ENCODE data around the gene HIPK2. TPM values are rescaled to one million over a fixed set of nuclear protein-coding genes. Genes with fewer than 3 reads are reported as not detected.

HIPK2 gene
- total and polyA plus RNA-seq, 5 donors from 2014 or later: 0.44 to 17.5 (median 0.78) TPM

DNA sequence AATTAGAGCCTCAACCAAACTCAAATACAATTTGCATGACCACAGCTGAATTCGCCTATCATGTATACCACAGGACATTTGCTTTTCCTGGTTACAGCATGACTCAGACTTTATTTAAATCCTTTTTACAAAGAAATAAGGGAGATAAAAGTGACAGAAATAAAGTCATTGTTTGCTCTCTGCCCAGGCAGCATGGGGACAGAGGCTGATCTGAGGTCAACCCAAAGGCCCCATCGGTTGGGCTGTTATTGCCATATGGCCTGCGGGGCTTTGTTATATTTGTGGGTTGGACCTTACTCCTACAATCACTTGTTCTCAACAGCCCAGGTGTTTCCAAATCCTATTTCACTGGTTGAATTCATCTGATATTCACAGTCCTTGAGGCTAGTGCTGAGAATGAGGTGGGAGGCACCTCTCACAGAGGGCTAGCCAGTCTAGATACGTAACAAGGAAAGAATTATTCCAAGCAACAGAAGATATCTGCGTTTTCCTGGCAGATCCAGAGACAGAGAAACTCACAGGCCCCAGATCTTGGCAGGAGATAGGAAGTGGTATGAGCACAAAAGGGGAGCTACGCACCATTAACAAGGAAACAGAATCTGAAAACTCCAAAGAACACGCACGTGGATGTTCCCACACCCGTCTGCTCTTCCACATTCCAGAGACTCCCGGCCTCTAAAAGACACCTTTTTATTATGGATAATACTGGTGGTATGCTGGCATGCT is 117.3 kb downstream of the HIPK2 start:
- H3K27me3 Mint-ChIP-seq: peaks cover 6% of the 10 kb centered on the region
- peaks cover 10% of the 10 kb centered on the region for H3K36me3 Mint-ChIP-seq
- Histone ChIP-seq H3K27me3 (ENCODE audit: control insufficient read depth, insufficient read depth, low read length) (no peaks in the 10 kb centered on the region), H3K9me3 (ENCODE audit: control insufficient read depth in 2 of 2, low read length in 2 of 2) (no peaks in the 10 kb centered on the region), H3K36me3 (ENCODE audit: control insufficient read depth, insufficient read depth, low read length) (no peaks in the 10 kb centered on the region), H3K4me3 (ENCODE audit: low read depth, low read length) (no peak overlapping the region), H3K27ac (ENCODE audit: insufficient read depth, low read length, poor library complexity, severe bottlenecking) (no peak overlapping the region), H3K4me1 (ENCODE audit: control insufficient read depth, insufficient read depth, low read length, poor library complexity, severe bottlenecking) (no peaks in the 10 kb centered on the region)
- H3K4me3 Mint-ChIP-seq: no peak overlapping the region
- no peak for ATAC-seq (ENCODE audit: low read depth in 2 of 2)
- peaks cover 0 to 2% (median 0%) of the 10 kb centered on the region in 7 donors for H3K9me3 Mint-ChIP-seq
- DNase-seq: no peak
- H3K4me1 Mint-ChIP-seq: peaks cover 0 to 14% (median 6%) of the 10 kb centered on the region in 4 donors
- H3K27ac Mint-ChIP-seq: no peak overlapping the region

DNA sequence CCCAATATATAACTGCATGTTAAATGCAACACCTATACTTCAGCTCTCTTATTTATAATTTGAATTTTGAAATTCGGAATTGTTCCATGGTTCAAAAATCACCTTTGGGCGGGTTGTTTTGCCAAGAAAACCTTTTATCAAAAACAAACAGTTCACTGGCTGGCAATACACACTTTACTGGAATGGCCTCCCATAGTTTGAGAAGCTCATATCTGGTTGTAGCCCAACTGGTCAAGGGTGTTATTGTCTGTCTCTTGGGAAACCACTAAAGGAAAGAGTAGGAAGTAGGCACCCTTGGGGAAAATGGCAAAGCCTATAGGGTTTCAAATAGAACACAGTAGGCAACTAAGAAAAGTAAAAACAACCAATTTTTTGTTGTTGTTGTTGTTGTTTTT is 117.9 kb downstream of the HIPK2 start:
- Mint-ChIP-seq H3K36me3 (peaks cover 8% of the 10 kb centered on the region), H3K4me3 (no peak overlapping the region), H3K27me3 (peaks cover 1% of the 10 kb centered on the region), H3K9me3 (peaks cover 0 to 2% (median 0%) of the 10 kb centered on the region in 7 donors), H3K27ac (no peak overlapping the region), H3K4me1 (peaks cover 0 to 14% (median 6%) of the 10 kb centered on the region in 4 donors)
- no peaks in the 10 kb centered on the region for H3K9me3 ChIP-seq (ENCODE audit: control insufficient read depth in 2 of 2, low read length in 2 of 2)
- no peaks in the 10 kb centered on the region for H3K27me3 ChIP-seq (ENCODE audit: control insufficient read depth, insufficient read depth, low read length)
- DNase-seq (no peak), ATAC-seq (ENCODE audit: low read depth in 2 of 2) (no peak)
- no peak overlapping the region for H3K4me3 ChIP-seq (ENCODE audit: low read depth, low read length)
- no peaks in the 10 kb centered on the region for H3K36me3 ChIP-seq (ENCODE audit: control insufficient read depth, insufficient read depth, low read length)
- H3K4me1 ChIP-seq (ENCODE audit: control insufficient read depth, insufficient read depth, low read length, poor library complexity, severe bottlenecking): no peaks in the 10 kb centered on the region
- H3K27ac ChIP-seq (ENCODE audit: insufficient read depth, low read length, poor library complexity, severe bottlenecking): no peak overlapping the region

DNA sequence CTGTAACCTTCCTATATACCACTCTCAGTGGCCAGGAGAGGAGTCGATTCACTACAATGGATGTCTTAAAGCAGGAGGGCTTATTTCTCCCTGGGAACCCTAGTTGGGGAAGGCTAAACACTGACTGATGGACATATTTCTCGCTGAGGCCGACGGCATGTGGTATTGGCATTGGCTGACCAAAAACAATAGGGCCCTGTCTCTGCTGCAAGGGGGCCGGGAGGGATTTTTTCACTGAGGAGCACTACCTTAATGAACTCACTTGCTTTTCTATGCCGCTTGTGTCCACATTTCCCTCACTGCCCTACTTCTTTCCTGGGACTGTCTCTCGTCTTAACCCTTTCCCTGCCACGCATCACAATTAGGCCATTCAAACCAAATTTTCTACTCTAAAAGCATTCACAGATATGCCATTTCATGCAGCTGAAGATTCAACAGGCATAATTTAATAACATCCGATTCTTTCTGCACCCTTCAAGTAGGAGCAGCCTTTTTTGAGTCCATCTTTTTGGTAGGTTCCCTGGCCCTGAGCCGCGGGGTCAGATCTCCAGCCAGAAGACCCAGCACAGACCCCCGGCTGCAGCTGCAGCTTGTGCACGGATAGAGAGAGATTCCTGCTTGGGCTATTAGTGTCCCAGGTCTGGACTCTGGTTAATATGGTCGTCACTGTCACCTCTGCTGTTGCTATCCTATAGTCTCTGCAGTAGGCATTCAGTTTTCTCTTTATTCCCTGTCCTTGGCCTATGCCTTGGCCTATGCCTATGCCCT is 118.7 kb downstream of the HIPK2 start:
- peak overlapping the region in 1 of 3 donors; percentile 39 for H3K27ac Mint-ChIP-seq
- Histone ChIP-seq H3K27ac (ENCODE audit: insufficient read depth, low read length, poor library complexity, severe bottlenecking) (no peak overlapping the region), H3K27me3 (ENCODE audit: control insufficient read depth, insufficient read depth, low read length) (no peaks in the 10 kb centered on the region), H3K4me3 (ENCODE audit: low read depth, low read length) (no peak overlapping the region), H3K9me3 (ENCODE audit: control insufficient read depth in 2 of 2, low read length in 2 of 2) (no peaks in the 10 kb centered on the region), H3K4me1 (ENCODE audit: control insufficient read depth, insufficient read depth, low read length, poor library complexity, severe bottlenecking) (no peaks in the 10 kb centered on the region), H3K36me3 (ENCODE audit: control insufficient read depth, insufficient read depth, low read length) (no peaks in the 10 kb centered on the region)
- H3K4me1 Mint-ChIP-seq: peaks cover 0 to 14% (median 6%) of the 10 kb centered on the region in 4 donors
- no peak overlapping the region for H3K4me3 Mint-ChIP-seq
- ATAC-seq (ENCODE audit: low read depth in 2 of 2) (no peak), DNase-seq (no peak)
- peaks cover 4% of the 10 kb centered on the region for H3K36me3 Mint-ChIP-seq
- H3K27me3 Mint-ChIP-seq: no peaks in the 10 kb centered on the region
- H3K9me3 Mint-ChIP-seq: peaks cover 0 to 2% (median 0%) of the 10 kb centered on the region in 7 donors

- no peak for DNase-seq
- Histone ChIP-seq H3K9me3 (ENCODE audit: control insufficient read depth in 2 of 2, low read length in 2 of 2) (no peaks in the 10 kb centered on the region), H3K4me1 (ENCODE audit: control insufficient read depth, insufficient read depth, low read length, poor library complexity, severe bottlenecking) (no peaks in the 10 kb centered on the region), H3K27me3 (ENCODE audit: control insufficient read depth, insufficient read depth, low read length) (no peaks in the 10 kb centered on the region), H3K36me3 (ENCODE audit: control insufficient read depth, insufficient read depth, low read length) (no peaks in the 10 kb centered on the region), H3K27ac (ENCODE audit: insufficient read depth, low read length, poor library complexity, severe bottlenecking) (no peak overlapping the region), H3K4me3 (ENCODE audit: low read depth, low read length) (no peak overlapping the region)
- ATAC-seq (ENCODE audit: low read depth in 2 of 2): no peak
- H3K4me3 Mint-ChIP-seq: no peak overlapping the region
- H3K36me3 Mint-ChIP-seq: no peaks in the 10 kb centered on the region
- peak overlapping the region in 1 of 3 donors; percentile 21 for H3K27ac Mint-ChIP-seq
- H3K27me3 Mint-ChIP-seq: no peaks in the 10 kb centered on the region
- H3K4me1 Mint-ChIP-seq: peaks cover 0 to 12% (median 6%) of the 10 kb centered on the region in 4 donors
- no peaks in the 10 kb centered on the region for H3K9me3 Mint-ChIP-seq
Observed at GRCh38 chr7:139658296-139658695, 119.5 kb downstream of the HIPK2 start.

DNA sequence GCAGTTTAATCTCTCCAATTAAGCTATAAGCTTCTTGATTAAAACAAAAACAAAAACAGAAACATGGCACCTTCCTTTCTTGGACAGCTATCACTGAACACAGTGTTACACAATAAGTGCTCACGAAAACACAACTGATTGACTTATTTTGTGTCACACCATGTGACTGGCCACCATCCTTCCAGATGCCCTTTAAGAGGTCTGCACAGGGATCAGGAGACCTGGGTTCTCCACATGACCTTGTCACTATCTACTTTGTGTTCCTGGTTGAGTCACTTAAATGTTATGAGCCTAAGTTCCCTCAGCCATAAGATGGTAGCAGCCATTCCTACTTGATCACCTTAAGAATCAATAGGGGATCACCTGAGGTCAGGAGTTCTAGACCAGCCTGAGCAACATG is 120.1 kb downstream of the HIPK2 start:
- no peaks in the 10 kb centered on the region for H3K9me3 Mint-ChIP-seq
- H3K4me3 ChIP-seq (ENCODE audit: low read depth, low read length): no peak overlapping the region
- H3K27ac Mint-ChIP-seq: no peak overlapping the region
- H3K4me1 Mint-ChIP-seq: peaks cover 0 to 8% (median 6%) of the 10 kb centered on the region in 4 donors
- no peaks in the 10 kb centered on the region for H3K27me3 ChIP-seq (ENCODE audit: control insufficient read depth, insufficient read depth, low read length)
- no peak overlapping the region for H3K27ac ChIP-seq (ENCODE audit: insufficient read depth, low read length, poor library complexity, severe bottlenecking)
- DNase-seq: no peak
- H3K4me1 ChIP-seq (ENCODE audit: control insufficient read depth, insufficient read depth, low read length, poor library complexity, severe bottlenecking): no peaks in the 10 kb centered on the region
- no peaks in the 10 kb centered on the region for H3K9me3 ChIP-seq (ENCODE audit: control insufficient read depth in 2 of 2, low read length in 2 of 2)
- H3K4me3 Mint-ChIP-seq: no peak overlapping the region
- no peak for ATAC-seq (ENCODE audit: low read depth in 2 of 2)
- H3K27me3 Mint-ChIP-seq: no peaks in the 10 kb centered on the region
- H3K36me3 Mint-ChIP-seq: no peaks in the 10 kb centered on the region
- H3K36me3 ChIP-seq (ENCODE audit: control insufficient read depth, insufficient read depth, low read length): no peaks in the 10 kb centered on the region

DNA sequence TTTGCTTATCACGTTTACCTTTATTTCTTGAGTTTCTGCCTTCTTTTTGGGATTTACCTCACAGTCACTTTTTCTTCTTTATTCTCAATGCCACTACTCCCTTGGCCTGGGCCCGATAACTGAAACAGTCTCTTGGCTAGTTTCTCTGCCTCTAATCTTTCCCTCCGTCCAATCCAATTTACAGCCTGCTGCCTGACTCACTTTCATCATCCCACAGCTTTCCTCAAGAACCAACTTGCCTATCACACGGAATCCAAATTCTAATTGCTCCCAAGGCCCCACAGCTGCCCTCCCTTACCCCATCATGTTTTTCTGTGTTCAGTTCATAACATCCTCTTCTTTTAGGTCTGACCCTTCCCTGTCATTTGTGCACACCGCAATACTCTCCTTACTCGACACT is 121.4 kb downstream of the HIPK2 start:
- peak overlapping the region in 1 of 3 donors; percentile 57 for H3K27ac Mint-ChIP-seq
- ATAC-seq (ENCODE audit: low read depth in 2 of 2): no peak

GRCh38 chr7:139655305-139655704 is 122.5 kb downstream of the HIPK2 start:
- no peaks in the 10 kb centered on the region for H3K27me3 Mint-ChIP-seq
- ATAC-seq (ENCODE audit: low read depth in 2 of 2): no peak
- no peaks in the 10 kb centered on the region for H3K4me1 ChIP-seq (ENCODE audit: control insufficient read depth, insufficient read depth, low read length, poor library complexity, severe bottlenecking)
- H3K27me3 ChIP-seq (ENCODE audit: control insufficient read depth, insufficient read depth, low read length): no peaks in the 10 kb centered on the region
- H3K36me3 Mint-ChIP-seq: peaks cover 4% of the 10 kb centered on the region
- no peaks in the 10 kb centered on the region for H3K9me3 ChIP-seq (ENCODE audit: control insufficient read depth in 2 of 2, low read length in 2 of 2)
- no peak overlapping the region for H3K4me3 Mint-ChIP-seq
- H3K4me3 ChIP-seq (ENCODE audit: low read depth, low read length): no peak overlapping the region
- no peaks in the 10 kb centered on the region for H3K36me3 ChIP-seq (ENCODE audit: control insufficient read depth, insufficient read depth, low read length)
- DNase-seq: no peak
- H3K27ac Mint-ChIP-seq: peak overlapping the region in 1 of 3 donors; percentile 24
- peaks cover 0 to 10% (median 2%) of the 10 kb centered on the region in 4 donors for H3K4me1 Mint-ChIP-seq
- no peak overlapping the region for H3K27ac ChIP-seq (ENCODE audit: insufficient read depth, low read length, poor library complexity, severe bottlenecking)
- no peaks in the 10 kb centered on the region for H3K9me3 Mint-ChIP-seq

More for the DNA sequence above, 121.4 kb downstream of the HIPK2 start:
- Histone ChIP-seq H3K9me3 (ENCODE audit: control insufficient read depth in 2 of 2, low read length in 2 of 2) (no peaks in the 10 kb centered on the region), H3K27ac (ENCODE audit: insufficient read depth, low read length, poor library complexity, severe bottlenecking) (no peak overlapping the region), H3K36me3 (ENCODE audit: control insufficient read depth, insufficient read depth, low read length) (no peaks in the 10 kb centered on the region), H3K27me3 (ENCODE audit: control insufficient read depth, insufficient read depth, low read length) (no peaks in the 10 kb centered on the region), H3K4me1 (ENCODE audit: control insufficient read depth, insufficient read depth, low read length, poor library complexity, severe bottlenecking) (no peaks in the 10 kb centered on the region), H3K4me3 (ENCODE audit: low read depth, low read length) (no peak overlapping the region)
- H3K4me3 Mint-ChIP-seq: no peak overlapping the region
- peaks cover 0 to 10% (median 2%) of the 10 kb centered on the region in 4 donors for H3K4me1 Mint-ChIP-seq
- H3K27me3 Mint-ChIP-seq: no peaks in the 10 kb centered on the region
- peaks cover 4% of the 10 kb centered on the region for H3K36me3 Mint-ChIP-seq
- no peaks in the 10 kb centered on the region for H3K9me3 Mint-ChIP-seq
- no peak for DNase-seq
